PC-9 (cell line): ENCODE results near the gene SLC6A3.

Source experiments
- CTCF ChIP-seq: fragments of 200-600 bp; sonication (generic); conservative IDR thresholded peaks from 2 replicates; pipeline ENCODE4 v1.6.1; 2017; ENCODE audit warnings: mixed run types, antibody characterized with exemption, mild to moderate bottlenecking, moderate library complexity
- EZH2 ChIP-seq: fragments of 200-600 bp; sonication (generic); IDR thresholded peaks from 2 replicates; pipeline ENCODE4 v1.8.0; 2017; ENCODE audit warnings: antibody characterized with exemption, low read depth

- TF ChIP-seq CTCF = no peak
- peak; percentile 91 for TF ChIP-seq EZH2
Observed at GRCh38 chr5:1432296-1432695, 12.9 kb downstream of the SLC6A3 start.
